HL-60 (cell line): ENCODE results near the gene PTRH2.

Source experiments
- GABPA ChIP-seq: IDR thresholded peaks from 2 replicates; pipeline ENCODE4 v1.6.1; 2012; ENCODE audit warnings: low read depth
- POLR2AphosphoS5 ChIP-seq: IDR thresholded peaks from 2 replicates; pipeline ENCODE4 v1.6.1; 2012; ENCODE audit warnings: low read depth

DNA sequence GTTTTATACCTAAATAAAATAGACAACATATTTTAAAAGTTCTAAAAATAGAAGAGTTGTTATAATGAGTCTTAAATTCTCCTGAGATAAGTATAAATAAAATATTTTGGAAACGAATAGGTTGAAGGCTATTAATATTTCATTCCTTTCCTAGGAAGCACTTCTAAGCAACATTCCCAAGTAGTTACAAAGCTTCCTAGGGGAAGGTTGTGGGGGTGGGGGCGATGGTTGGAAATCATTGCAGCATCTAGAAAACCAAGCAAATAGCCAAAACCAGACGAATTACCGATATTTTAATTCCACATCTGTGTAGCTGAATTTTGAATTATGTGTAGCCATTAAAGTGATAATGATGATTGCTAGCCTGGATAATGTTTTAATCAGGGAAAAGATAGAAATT lies 26.9 kb downstream of the PTRH2 start:
- TF ChIP-seq GABPA (no peak), POLR2AphosphoS5 (no peak)
